ENCODE measurements around the gene PPFIA2.

Gene PPFIA2

GRCh38 chr12:81546811-81547210, 212.3 kb downstream of the PPFIA2 start:
- no peak for DNase-seq (ENCODE audit: low spot score)

GRCh38 chr12:81543621-81544139, 215.5 kb downstream of the PPFIA2 start:
- no peak for DNase-seq (ENCODE audit: low spot score)

- no peak for DNase-seq (ENCODE audit: low spot score)
Measured at GRCh38 chr12:81542065-81543010, 216.8 kb downstream of the PPFIA2 start.

- DNase-seq (ENCODE audit: low spot score) = no peak
Measured at GRCh38 chr12:81541121-81541520, 218.0 kb downstream of the PPFIA2 start.

GRCh38 chr12:81539279-81539678, 219.9 kb downstream of the PPFIA2 start:
- no peak for DNase-seq (ENCODE audit: low spot score)

DNA sequence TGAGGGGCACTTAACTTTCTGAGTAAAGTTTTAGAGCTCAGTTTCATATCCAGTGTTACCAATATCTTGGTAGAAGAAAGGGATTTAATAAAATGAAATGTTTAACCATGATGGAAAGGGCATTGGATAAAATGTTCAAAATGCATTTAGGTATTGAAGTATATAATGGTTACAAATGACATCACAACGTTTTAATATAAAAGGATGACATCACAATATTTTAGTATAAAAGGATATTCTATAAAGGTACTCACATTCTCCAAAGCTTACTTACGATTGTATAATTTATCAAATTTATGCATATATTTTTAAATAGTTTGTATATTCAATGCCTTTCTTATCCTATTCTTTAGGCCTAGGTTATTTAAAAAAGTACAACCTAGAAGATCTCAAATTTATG, 226.1 kb downstream of the PPFIA2 start:
- DNase-seq (ENCODE audit: low spot score) = no peak

- DNase-seq (ENCODE audit: low spot score) = no peak
Measured at GRCh38 chr12:81530352-81530751, 228.8 kb downstream of the PPFIA2 start.

DNA sequence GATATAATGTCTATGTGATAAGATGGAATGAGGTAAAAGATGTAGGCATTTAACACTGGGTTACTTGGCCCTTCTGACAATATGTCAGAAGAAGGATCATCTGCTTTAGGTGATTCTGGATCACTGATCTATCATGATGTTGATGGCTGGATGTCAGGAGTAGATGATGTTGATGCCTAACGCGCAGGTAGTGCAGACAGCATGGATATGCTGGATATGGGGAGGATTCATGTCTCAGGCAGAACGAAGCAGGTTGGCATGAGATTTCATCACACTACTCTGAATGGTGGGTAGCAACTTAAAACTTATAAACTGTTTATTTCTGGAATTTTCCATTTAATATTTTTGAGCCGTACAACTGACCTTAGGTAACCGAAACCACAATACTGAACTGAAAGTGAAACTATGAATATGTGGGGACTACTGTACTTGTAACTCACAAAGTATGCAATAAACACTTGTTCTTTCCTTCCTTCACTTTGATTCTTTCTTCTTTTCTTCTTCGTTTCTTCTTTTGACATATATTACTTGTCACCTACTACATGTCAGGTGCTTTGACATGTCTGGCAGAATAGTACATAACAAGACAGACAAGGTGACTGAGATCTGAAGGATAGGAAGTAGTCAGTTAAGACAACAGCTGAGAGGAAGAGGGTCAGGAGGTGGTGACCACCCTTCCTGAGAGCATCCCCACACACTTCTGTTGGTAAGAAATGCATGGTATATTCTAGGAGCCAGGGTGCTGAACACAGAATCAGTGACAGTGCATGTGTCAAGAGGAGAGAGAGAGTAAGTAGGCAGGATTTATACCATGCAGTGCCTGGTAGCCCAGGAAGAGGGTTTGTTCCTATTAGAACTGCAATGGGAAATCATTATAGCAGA, 238.8 kb downstream of the PPFIA2 start:
- DNase-seq (ENCODE audit: low spot score) = no peak

DNA sequence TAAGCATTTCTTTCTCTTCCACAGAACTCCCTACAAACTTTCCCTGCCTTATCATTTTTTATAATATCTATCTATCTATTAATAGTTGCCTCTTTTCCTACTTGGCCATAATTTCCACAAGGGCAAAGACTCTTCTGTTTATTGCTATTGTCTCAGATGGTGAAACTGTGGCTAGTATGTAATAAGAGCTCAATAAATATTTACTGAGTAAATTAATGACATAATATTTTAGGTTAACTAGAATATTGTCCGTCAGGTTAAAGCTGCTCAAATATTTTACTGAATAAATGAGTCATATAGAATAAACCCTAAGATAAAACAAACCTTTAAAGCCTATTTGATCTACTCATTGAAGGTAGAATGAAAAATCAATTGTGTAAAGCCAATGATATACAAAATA, 240.5 kb downstream of the PPFIA2 start:
- DNase-seq (ENCODE audit: low spot score) = no peak

DNA sequence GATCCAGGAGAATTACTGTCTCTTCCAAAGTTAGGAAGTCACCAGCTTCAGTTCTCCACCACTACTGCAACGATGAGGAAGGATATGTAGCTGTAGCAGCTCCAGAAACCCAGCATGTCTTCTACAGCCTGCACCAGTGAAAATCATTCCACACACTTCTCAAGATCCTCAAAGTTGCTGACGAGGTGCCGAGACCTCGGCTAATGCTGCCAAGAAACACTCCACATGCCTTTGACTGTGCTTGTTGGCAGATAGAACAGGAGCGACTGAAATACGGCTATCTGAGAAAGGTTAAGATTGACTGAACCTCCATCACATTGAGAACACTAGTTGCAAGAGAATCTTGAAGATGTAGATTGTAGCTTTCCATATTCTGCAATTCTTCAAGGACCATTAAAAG, 241.9 kb downstream of the PPFIA2 start:
- DNase-seq (ENCODE audit: low spot score) = no peak

DNA sequence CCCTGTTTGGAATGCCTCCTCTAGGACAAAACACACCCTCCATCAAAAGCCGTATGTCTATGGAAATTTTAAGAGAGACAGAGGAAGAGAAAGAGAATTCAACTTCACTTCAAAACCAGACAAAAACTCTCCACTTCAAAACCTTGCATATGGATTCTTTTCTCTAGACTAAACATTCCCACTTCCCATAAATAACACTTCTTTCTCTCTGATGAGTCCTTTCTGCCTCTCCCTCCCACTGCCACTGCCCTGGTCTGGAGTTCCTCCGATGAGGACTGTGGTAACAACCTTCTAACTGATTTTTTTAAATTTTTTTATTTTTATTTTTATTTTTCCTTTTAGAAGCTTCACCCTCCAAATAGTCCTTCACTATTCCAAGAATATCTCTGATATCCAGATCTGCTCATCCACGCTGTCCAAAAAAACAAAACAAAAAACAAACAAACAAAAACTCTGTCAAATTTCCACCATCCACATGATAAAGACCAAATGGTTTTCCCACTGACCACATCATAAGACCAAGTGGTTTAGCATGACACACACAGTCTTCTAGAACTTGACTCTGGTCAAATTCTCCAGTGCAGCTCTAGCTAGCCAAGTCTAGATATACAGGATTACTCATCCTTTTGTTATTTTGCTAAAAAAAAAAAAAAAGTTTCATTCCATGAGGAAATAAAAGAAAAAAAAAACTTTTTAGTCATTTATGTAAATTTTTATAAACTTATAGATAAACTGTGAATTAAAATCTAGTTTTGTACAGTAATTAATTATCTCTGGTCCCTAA, 256.0 kb downstream of the PPFIA2 start:
- DNase-seq (ENCODE audit: low spot score) = no peak

DNA sequence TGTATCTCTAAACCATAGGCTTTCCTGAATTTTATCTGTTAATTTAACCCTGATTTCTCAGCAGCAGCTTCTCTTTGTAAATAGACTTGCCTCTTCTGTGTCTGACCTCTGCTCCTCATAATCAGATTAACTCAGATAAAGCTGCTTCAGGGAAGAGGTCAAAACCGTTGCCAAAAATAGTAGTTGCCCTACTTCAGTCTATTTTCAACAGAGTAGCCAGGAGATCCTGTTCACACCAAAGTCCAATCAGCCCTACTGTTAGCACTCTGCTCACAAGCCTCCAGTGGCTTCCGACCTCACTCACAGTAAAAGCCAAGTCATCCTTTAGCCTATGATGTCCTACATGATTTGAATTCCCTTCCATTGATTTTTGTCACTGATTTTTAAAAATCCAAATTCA, 258.4 kb downstream of the PPFIA2 start:
- DNase-seq (ENCODE audit: low spot score) = no peak

DNA sequence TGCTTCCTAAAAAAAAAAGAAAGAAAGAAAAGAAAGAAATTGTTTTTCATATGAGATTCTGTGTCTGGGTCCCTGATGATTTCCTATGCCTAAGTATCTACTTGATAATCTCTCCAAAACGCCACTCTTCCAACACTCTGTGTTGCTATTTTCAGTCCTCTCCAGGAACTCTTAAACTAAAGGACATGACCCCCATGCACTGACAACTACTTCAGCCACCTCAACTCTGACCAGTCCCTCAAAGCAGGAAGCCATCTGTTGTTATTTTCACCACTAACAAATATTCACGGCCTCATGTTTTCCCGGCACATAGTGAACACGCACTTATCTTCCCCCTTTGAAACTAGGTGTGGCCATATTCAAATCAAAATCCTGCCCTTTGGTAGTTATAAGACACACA, 259.3 kb downstream of the PPFIA2 start:
- no peak for DNase-seq (ENCODE audit: low spot score)

- DNase-seq (ENCODE audit: low spot score) = no peak
Measured at GRCh38 chr12:81492131-81492720, 266.9 kb downstream of the PPFIA2 start.

- DNase-seq (ENCODE audit: low spot score) = no peak
Measured at GRCh38 chr12:81472934-81473333, 286.2 kb downstream of the PPFIA2 start.

GRCh38 chr12:81470923-81471322, 288.2 kb downstream of the PPFIA2 start:
- no peak for DNase-seq (ENCODE audit: low spot score)

DNA sequence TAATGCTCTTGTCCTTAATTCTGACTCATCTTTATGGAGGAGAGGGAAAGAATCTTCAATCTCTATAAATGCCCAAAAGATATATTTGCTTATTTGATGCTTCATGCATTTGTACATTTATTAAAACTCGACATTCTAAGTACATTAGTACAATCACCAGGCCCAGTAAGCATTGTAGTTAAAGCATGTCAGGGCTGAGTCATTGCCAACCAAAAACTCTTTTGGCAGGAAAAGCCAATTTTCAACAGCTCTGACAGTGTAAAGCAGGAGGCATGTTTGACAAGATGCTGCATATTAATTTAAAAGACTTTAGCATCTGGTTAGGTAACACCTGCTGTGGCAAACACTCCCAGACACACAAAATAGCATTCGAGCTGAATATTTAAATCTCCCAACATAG, 290.9 kb downstream of the PPFIA2 start:
- peak; percentile 69 for DNase-seq (ENCODE audit: low spot score)

DNA sequence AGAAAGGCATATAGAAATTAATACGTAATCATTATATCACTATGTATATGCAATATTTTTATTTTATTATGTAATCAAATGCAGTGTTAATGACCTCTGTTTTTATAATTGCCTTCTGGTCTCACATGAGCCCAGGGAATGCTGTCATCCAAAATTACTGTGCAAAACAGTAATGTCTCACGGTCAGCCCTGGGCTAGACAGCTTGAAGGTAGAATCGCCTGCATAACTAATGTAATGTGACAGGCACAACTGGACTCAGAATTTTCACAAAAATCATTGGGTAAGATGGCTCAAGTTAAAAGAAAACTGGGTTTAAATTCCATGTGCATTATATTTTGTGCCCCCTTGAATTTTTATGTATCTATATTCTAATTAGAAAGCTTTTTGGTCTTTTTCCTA, 293.3 kb downstream of the PPFIA2 start:
- peak; percentile 58 for DNase-seq (ENCODE audit: low spot score)

GRCh38 chr12:81465191-81465590, 294.0 kb downstream of the PPFIA2 start:
- DNase-seq (ENCODE audit: low spot score) = peak; percentile 56

DNA sequence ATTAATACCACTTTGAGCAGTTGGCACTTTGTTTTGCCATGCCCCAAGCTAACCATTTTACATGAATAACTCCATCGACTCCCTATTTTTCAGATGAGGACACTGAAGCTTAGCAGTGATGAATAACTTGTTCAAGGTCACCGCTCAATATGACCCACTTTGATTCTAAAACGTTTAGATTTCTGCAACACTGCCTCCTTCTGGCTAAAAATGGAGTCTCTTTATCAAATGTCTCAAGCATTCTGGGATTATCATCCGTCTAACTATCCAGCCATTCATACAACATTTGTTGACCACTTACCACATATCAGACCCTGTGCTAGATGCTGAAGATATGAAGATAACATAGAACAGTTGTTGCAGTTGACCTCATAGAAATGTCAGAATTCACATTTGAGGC, 298.0 kb downstream of the PPFIA2 start:
- DNase-seq (ENCODE audit: low spot score) = no peak

- peak; percentile 50 for DNase-seq (ENCODE audit: low spot score)
Measured at GRCh38 chr12:81450920-81451739, 308.0 kb downstream of the PPFIA2 start.

All from cerebellar cortex (tissue), 1 donor.